ENCODE data around the gene SNIP1.

- TF ChIP-seq JUN (IDR thresholded peaks at IDR 0.05; ENCODE audit: low read depth, low read length): no peak
- TF ChIP-seq RAD21 (IDR thresholded peaks at IDR 0.05 in 1 of 2, conservative IDR thresholded peaks at IDR 0.05 in 1 of 2; ENCODE audit: low read depth in 2 of 2, low read length in 2 of 2): no peak
- TF ChIP-seq EGR1 (IDR thresholded peaks at IDR 0.05; ENCODE audit: borderline replicate concordance, low read depth, low read length): no peak
- TF ChIP-seq TAF1 (IDR thresholded peaks at IDR 0.05; ENCODE audit: low read depth, low read length): no peak
- TF ChIP-seq POLR2A (IDR thresholded peaks at IDR 0.05; ENCODE audit: control extremely low read depth in 1 of 2, low read depth in 2 of 2, low read length in 2 of 2): no peak
- no peak for TF ChIP-seq TCF12 (IDR thresholded peaks at IDR 0.05; ENCODE audit: low read depth, low read length)
- TF ChIP-seq, protein P1, sequence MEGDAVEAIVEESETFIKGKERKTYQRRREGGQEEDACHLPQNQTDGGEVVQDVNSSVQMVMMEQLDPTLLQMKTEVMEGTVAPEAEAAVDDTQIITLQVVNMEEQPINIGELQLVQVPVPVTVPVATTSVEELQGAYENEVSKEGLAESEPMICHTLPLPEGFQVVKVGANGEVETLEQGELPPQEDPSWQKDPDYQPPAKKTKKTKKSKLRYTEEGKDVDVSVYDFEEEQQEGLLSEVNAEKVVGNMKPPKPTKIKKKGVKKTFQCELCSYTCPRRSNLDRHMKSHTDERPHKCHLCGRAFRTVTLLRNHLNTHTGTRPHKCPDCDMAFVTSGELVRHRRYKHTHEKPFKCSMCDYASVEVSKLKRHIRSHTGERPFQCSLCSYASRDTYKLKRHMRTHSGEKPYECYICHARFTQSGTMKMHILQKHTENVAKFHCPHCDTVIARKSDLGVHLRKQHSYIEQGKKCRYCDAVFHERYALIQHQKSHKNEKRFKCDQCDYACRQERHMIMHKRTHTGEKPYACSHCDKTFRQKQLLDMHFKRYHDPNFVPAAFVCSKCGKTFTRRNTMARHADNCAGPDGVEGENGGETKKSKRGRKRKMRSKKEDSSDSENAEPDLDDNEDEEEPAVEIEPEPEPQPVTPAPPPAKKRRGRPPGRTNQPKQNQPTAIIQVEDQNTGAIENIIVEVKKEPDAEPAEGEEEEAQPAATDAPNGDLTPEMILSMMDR (IDR thresholded peaks at IDR 0.05; ENCODE audit: control extremely low read depth in 1 of 3, insufficient read depth in 1 of 3, low read depth in 1 of 3, low read length in 3 of 3): no peak
Observed at GRCh38 chr1:37517569-37517968, 36.5 kb downstream of the SNIP1 start.
